K562 (cell line): ENCODE results near the gene NPAS2. TPM values are rescaled to one million over a fixed set of nuclear protein-coding genes. Genes with fewer than 3 reads are reported as not detected.

Source experiments
- SMAD4 ChIP-seq: fragments of 250-450 bp; sonication (Bioruptor Pico); conservative IDR thresholded peaks from 2 replicates; pipeline ENCODE4 v1.8.0; 2021; ENCODE audit warnings: inconsistent platforms, mild to moderate bottlenecking, moderate library complexity
- ZNF584 ChIP-seq: fragments of 200-800 bp; sonication (Bioruptor generic); IDR thresholded peaks from 2 replicates; pipeline ENCODE4 v1.6.1; 2016; ENCODE audit warnings: low read depth, mild to moderate bottlenecking, missing genetic modification characterization, missing compliant biosample characterization
- polyA plus RNA-seq, 8 experiments: library from polyadenylated mRNA; depleted of rRNA in 4 of 8; stranded (reverse) in 5 of 8; unstranded in 3 of 8; fragments of >200 nt; fragmentation: Nextera tagmentation in 2 of 8; fragmentation: Illumina TruSeq in 1 of 8; extraction: Ambion mirVana in 2 of 8; extraction: Trizol in 1 of 8; gene quantifications; 2 replicates each; pipeline versions ENCODE4 v1.2.1 to v1.2.3, GENCODE V29; 2011 to 2014; ENCODE audit warnings: inconsistent platforms in 1 of 8, missing spikeins in 1 of 8
- total RNA-seq, 7 experiments: library from RNA; depleted of rRNA in 6 of 7; stranded (reverse); fragments of >200 nt in 6 of 7; fragmentation: Illumina TruSeq in 2 of 7; extraction: Trizol in 2 of 7; gene quantifications; 2 replicates each; pipeline versions ENCODE4 v1.2.1 to v1.2.3, GENCODE V29; 2011 to 2021; ENCODE audit warnings: low replicate concordance in 1 of 7
- TF ChIP-seq, protein P1 (sequence below), 2 experiments: IDR thresholded peaks in 1 of 2; conservative IDR thresholded peaks in 1 of 2; 2 replicates each; pipeline ENCODE4 v1.6.1; 2016; ENCODE audit warnings: low read depth in 2 of 2, mild to moderate bottlenecking in 1 of 2, missing compliant biosample characterization in 1 of 2, missing genetic modification characterization in 1 of 2, moderate library complexity in 1 of 2
- TF ChIP-seq, protein P2 (sequence below): fragments of 450-650 bp; formaldehyde crosslinking; IDR thresholded peaks from 2 replicates; pipeline ENCODE4 v1.4.0; 2020; ENCODE audit warnings: mild to moderate bottlenecking, mixed read lengths

NPAS2 gene
- total and polyA plus RNA-seq, 9 of the 15 experiments (the other 6 are each of a cell fraction or from before 2014, with no cell fraction given): 0.06 to 0.29 (median 0.07) TPM; not detected in 5

DNA sequence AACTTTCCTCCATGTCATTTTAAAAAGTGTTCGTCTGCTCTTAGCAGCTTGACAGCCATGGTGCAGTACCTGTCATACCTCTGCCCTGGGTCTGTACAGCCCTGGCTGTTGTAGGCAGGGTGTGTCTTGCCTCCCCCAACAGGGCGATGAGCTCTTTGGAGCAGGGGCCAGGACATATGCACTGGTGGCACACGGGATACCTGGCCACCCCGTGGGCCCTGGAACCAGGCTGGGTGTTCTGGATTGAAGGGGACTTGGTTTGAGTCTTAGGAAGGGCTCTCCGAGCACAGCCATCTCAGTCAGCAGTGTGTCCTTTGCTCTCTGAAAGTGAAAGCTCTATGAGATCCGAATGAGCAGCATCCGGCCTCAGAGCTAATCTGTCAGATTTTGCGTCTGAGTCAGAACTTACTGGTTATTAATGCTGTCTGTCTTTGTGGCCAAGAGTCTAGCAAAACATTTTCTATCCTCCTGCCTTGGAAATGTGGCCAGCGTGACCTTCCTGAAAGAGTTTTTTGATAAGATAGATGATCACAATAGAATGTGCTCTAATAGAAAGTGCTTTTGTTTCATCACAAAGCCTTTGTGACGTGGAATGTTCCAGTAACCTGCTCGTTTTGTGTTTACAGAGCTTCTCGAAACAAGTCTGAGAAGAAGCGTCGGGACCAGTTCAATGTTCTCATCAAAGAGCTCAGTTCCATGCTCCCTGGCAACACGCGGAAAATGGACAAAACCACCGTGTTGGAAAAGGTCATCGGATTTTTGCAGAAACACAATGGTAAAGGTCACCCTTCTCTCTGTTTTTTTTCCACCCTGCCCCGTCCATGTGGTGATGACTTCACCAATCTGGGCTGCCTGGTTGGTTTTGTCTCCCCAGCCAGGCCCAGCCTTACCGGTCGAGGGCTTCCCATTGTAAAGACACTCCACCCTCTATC is 104.8 kb downstream of the NPAS2 start (continued):
- TF ChIP-seq, protein P1, sequence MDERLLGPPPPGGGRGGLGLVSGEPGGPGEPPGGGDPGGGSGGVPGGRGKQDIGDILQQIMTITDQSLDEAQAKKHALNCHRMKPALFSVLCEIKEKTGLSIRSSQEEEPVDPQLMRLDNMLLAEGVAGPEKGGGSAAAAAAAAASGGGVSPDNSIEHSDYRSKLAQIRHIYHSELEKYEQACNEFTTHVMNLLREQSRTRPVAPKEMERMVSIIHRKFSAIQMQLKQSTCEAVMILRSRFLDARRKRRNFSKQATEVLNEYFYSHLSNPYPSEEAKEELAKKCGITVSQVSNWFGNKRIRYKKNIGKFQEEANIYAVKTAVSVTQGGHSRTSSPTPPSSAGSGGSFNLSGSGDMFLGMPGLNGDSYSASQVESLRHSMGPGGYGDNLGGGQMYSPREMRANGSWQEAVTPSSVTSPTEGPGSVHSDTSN (CRISPR knock-in tag; IDR thresholded peaks at IDR 0.05; ENCODE audit: low read depth): no peak
- TF ChIP-seq, protein P1 (tag; conservative IDR thresholded peaks at IDR 0.05; ENCODE audit: low read depth): 0 out of 2 replicates have a peak, but pooled peaks have one; percentile 26
- TF ChIP-seq, protein P2, sequence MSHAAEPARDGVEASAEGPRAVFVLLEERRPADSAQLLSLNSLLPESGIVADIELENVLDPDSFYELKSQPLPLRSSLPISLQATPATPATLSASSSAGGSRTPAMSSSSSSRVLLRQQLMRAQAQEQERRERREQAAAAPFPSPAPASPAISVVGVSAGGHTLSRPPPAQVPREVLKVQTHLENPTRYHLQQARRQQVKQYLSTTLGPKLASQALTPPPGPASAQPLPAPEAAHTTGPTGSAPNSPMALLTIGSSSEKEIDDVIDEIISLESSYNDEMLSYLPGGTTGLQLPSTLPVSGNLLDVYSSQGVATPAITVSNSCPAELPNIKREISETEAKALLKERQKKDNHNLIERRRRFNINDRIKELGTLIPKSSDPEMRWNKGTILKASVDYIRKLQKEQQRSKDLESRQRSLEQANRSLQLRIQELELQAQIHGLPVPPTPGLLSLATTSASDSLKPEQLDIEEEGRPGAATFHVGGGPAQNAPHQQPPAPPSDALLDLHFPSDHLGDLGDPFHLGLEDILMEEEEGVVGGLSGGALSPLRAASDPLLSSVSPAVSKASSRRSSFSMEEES (CRISPR knock-in tag): no peak
- 0 out of 2 replicates have a peak, but pooled peaks have one; percentile 14 for TF ChIP-seq SMAD4 (CRISPR knock-in tag)
- 0 out of 2 replicates have a peak, but pooled peaks have one; percentile 34 for TF ChIP-seq ZNF584
